GM19351 (cell line): ENCODE data around the gene AKAP13.

Experiments used
- ATAC-seq: cut with Tn5 transposase; IDR thresholded peaks from one replicate; pipeline ENCODE4 v1.9.1; 2021; ENCODE audit warnings: mild to moderate bottlenecking, moderate library complexity; ENCODE audit not compliant: unreplicated experiment

Gene AKAP13

GRCh38 chr15:85381850-85382751 is 1.7 kb downstream of the AKAP13 start:
- no peak for ATAC-seq

- ATAC-seq: no peak
Observed at GRCh38 chr15:85382942-85383341, 2.5 kb downstream of the AKAP13 start.

- no peak for ATAC-seq
Observed at GRCh38 chr15:85383470-85384148, 3.2 kb downstream of the AKAP13 start.

- ATAC-seq: no peak
Observed at GRCh38 chr15:85386261-85386660, 5.9 kb downstream of the AKAP13 start.

GRCh38 chr15:85388566-85389305 is 8.3 kb downstream of the AKAP13 start:
- no peak for ATAC-seq

- ATAC-seq: no peak
Observed at GRCh38 chr15:85389306-85389650, 8.9 kb downstream of the AKAP13 start.

DNA sequence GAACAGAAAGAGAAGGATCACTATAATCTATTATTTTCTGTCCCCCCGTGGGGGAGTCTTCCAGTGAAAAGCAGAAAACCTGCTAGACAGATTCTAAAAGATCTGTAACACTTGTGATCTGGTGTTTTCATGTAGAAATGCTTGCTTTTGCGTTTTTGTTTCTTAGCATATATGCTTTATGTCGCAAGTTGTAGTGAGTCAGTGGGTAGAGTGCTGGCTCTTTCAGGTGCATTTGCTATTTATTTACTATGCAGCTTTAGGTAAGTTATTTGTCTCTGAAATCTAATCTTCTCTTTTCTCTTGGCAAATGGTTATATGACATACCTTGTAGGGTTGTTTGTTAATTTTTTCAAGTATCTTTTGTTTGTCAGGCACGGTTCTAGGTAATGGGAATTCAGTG is 9.4 kb downstream of the AKAP13 start:
- ATAC-seq: no peak

DNA sequence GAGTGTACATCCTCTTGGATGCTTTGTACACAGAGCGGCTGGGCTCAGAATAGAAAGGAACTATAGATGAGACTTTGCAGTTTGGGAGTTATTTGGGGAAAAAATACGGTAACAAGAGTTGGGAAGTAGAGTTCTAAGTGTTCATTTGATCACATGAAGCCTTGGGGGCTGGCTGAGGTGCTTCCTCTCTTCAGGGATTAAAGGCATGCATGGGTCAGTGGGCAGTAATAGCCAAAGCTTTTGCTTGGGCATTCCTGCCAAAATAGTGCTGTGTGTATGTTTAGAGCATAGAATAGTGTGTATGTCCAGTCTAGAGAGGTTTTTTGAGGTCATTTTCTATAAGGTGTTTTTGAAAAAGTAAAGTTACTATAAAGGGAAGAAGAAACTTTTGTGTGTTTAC is 12.8 kb downstream of the AKAP13 start:
- ATAC-seq: no peak

DNA sequence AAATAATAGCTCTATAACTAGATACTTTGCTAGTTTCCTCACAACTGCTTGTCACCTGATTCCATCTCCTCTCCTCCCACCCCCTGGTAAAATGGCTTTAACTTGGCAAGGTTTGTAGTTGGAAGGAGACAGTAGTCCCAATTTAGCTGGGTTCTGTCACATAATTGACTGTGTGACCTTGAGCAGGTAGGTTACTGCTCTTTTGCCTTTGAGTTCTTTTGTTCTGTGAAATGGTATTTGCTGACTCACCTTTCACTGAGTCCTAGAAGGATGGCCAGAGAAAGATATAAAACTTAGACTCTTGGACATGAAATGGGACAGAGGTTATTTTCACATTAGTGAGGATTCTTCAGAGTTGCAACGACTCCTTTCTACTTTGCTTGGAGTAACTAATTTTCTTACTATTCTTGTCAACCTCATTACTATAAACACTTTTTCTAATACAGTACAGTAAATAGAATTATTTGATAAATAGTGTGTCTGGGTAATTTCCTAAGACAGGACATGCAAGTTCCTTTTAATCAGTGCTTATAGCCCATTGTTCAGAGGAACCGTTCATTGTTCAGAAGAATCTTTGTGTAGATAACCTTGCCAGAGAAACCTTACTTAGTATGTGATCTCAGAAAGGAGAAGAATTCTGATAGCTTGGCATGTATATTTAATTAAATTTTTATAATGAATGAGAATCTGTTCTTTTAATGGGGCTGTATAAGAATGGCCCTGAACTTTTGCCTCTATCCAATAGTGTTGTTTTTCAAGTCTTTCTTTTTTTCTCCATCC is 14.3 kb downstream of the AKAP13 start:
- no peak for ATAC-seq

GRCh38 chr15:85396554-85396953 is 16.2 kb downstream of the AKAP13 start:
- ATAC-seq: no peak

- no peak for ATAC-seq
Observed at GRCh38 chr15:85397151-85397550, 16.7 kb downstream of the AKAP13 start.

GRCh38 chr15:85397926-85398325 is 17.5 kb downstream of the AKAP13 start:
- no peak for ATAC-seq

DNA sequence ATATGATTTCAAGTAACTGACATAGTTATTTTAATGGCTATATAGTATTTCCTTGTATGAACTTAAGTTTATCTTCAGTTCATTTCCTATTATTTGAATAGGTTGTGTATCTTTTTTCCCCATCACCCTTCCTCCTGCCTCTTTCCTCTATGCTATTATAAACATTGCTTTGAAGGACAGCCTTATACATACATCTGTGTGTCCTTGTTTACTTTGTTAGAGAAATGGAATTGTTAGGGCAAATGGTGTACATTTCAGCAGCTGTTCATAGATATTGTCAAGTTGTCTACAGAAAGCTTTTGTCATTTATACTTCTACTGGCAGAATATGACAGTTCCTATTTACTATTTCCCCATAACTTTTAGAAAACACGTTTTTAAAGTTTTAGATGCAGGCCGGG is 18.4 kb downstream of the AKAP13 start:
- no peak for ATAC-seq

GRCh38 chr15:85399627-85400026 is 19.2 kb downstream of the AKAP13 start:
- no peak for ATAC-seq

DNA sequence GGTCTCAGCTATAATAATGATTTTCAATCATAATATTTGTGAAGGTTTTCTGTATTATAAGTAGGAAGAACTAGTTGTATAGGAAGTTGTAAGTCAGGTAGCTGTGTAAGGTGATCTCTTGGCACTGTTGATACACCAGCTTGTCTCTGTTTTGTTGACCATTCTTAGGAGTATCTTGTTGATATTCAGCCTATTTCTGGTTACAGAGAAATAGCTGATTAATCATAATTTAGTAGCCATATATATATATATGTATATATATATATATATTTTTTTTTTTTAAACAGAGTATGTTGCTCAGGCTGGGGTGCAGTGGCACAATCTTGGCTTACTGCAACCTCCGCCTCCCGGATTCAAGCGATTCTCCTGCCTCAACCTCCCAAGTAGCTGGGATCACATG is 20.2 kb downstream of the AKAP13 start:
- ATAC-seq: no peak

GRCh38 chr15:85401108-85401774 is 20.8 kb downstream of the AKAP13 start:
- peak; percentile 78 for ATAC-seq

- no peak for ATAC-seq
Observed at GRCh38 chr15:85402195-85402881, 21.9 kb downstream of the AKAP13 start.

DNA sequence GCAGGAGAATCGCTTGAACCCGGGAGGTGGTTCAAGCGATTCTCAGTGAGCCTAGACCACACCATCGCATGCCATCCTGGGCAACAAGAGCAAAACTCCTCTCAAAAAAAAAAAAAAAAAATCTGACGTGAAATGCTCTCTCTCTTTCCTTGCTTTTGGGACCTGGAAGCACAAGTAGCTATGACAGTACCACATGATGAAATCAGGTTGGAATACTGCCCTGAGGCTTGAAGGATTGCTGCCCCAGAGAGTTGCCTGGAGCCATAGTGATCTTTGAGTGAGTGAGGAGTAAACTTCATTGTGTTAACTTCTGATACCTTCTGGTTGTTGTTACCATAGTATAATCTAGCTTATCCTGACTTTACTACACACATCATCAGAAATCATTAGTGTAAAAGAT is 23.3 kb downstream of the AKAP13 start:
- ATAC-seq: no peak

- no peak for ATAC-seq
Observed at GRCh38 chr15:85404176-85404917, 23.9 kb downstream of the AKAP13 start.
